K562 (cell line): ENCODE data around the gene OR10P1. TPM values are rescaled to one million over a fixed set of nuclear protein-coding genes. Genes with fewer than 3 reads are reported as not detected.

Experiments
- ATF6 ChIP-seq: sonication (generic); formaldehyde crosslinking; IDR thresholded peaks from 2 replicates; pipeline ENCODE4 v1.4.0; 2020; ENCODE audit warnings: mild to moderate bottlenecking, missing genetic modification reagents
- BHLHE40 ChIP-seq: IDR thresholded peaks from 2 replicates; pipeline ENCODE4 v1.6.1; 2011; ENCODE audit warnings: low read length, improper control_type of control experiment
- DPF2 ChIP-seq: fragments of 450-650 bp; IDR thresholded peaks from 2 replicates; pipeline ENCODE4 v1.6.1; 2016
- FIP1L1 ChIP-seq: fragments of 200-400 bp; formaldehyde crosslinking; IDR thresholded peaks from 2 replicates; pipeline ENCODE4 v1.6.1; 2018; ENCODE audit warnings: mild to moderate bottlenecking, low read depth, low read length; ENCODE audit not compliant: poor library complexity, severe bottlenecking
- FOXM1 ChIP-seq, 2 experiments: fragments of 450-650 bp in 1 of 2; sonication (generic) in 1 of 2; formaldehyde crosslinking in 1 of 2; IDR thresholded peaks; 2 replicates each; pipeline versions ENCODE4 v1.6.1 to v1.9.0; 2017 to 2022; ENCODE audit warnings: low read depth in 2 of 2, mild to moderate bottlenecking in 2 of 2, missing genetic modification reagents in 1 of 2, moderate library complexity in 1 of 2
- KLF6 ChIP-seq: fragments of 250-450 bp; sonication (Bioruptor Pico); IDR thresholded peaks from 2 replicates; pipeline ENCODE4 v1.4.0; 2020; ENCODE audit warnings: mild to moderate bottlenecking, moderate library complexity, borderline replicate concordance
- MCM2 ChIP-seq: fragments of 450-650 bp; IDR thresholded peaks from 2 replicates; pipeline ENCODE4 v1.6.1; 2017; ENCODE audit warnings: low read depth, mild to moderate bottlenecking
- NUFIP1 ChIP-seq: fragments of 450-650 bp; IDR thresholded peaks from 2 replicates; pipeline ENCODE4 v1.6.1; 2018; ENCODE audit not compliant: partially characterized antibody
- SMARCA4 ChIP-seq: fragments of 450-650 bp; IDR thresholded peaks from 2 replicates; pipeline ENCODE4 v1.6.1; 2016
- TCFL5 ChIP-seq: fragments of 250-450 bp; sonication (Bioruptor Pico); conservative IDR thresholded peaks from 2 replicates; pipeline ENCODE4 v1.6.1; 2021; ENCODE audit warnings: mild to moderate bottlenecking, moderate library complexity, matching md5 sums
- U2AF1 ChIP-seq: fragments of 200-400 bp; formaldehyde crosslinking; optimal IDR thresholded peaks from 2 replicates; pipeline ENCODE3; 2017; ENCODE audit warnings: mild to moderate bottlenecking, low read depth, low read length, moderate library complexity
- ZKSCAN1 ChIP-seq: fragments of 150-350 bp; IDR thresholded peaks from 2 replicates; pipeline ENCODE4 v1.6.1; 2016; ENCODE audit warnings: low read depth, low read length
- ZNF143 ChIP-seq: sonication (generic); formaldehyde crosslinking; IDR thresholded peaks from 2 replicates; pipeline ENCODE4 v1.9.0; 2022; ENCODE audit warnings: mild to moderate bottlenecking, missing genetic modification reagents
- polyA plus RNA-seq, 8 experiments: library from polyadenylated mRNA; depleted of rRNA in 4 of 8; stranded (reverse) in 5 of 8; unstranded in 3 of 8; fragments of >200 nt; fragmentation: Nextera tagmentation in 2 of 8; fragmentation: Illumina TruSeq in 1 of 8; extraction: Ambion mirVana in 2 of 8; extraction: Trizol in 1 of 8; gene quantifications; 2 replicates each; pipeline versions ENCODE4 v1.2.1 to v1.2.3, GENCODE V29; 2011 to 2014; ENCODE audit warnings: inconsistent platforms in 1 of 8, missing spikeins in 1 of 8
- total RNA-seq, 7 experiments: library from RNA; depleted of rRNA in 6 of 7; stranded (reverse); fragments of >200 nt in 6 of 7; fragmentation: Illumina TruSeq in 2 of 7; extraction: Trizol in 2 of 7; gene quantifications; 2 replicates each; pipeline versions ENCODE4 v1.2.1 to v1.2.3, GENCODE V29; 2011 to 2021; ENCODE audit warnings: low replicate concordance in 1 of 7
- TF ChIP-seq, protein P1 (sequence below): fragments of 250-450 bp; sonication (Bioruptor Pico); IDR thresholded peaks from 2 replicates; pipeline ENCODE4 v1.4.0; 2020; ENCODE audit warnings: mild to moderate bottlenecking, moderate library complexity
- TF ChIP-seq, protein P2 (sequence below): fragments of 200-800 bp; sonication (Bioruptor generic); IDR thresholded peaks from 2 replicates; pipeline ENCODE4 v1.6.1; 2017; ENCODE audit warnings: missing genetic modification characterization, missing compliant biosample characterization
- TF ChIP-seq, protein P3 (sequence below): fragments of 450-650 bp; IDR thresholded peaks from 2 replicates; pipeline ENCODE4 v1.6.1; 2017; ENCODE audit warnings: antibody characterized with exemption, mild to moderate bottlenecking

The OR10P1 gene
- total and polyA plus RNA-seq, 9 of the 15 experiments (the other 6 are each of a cell fraction or from before 2014, with no cell fraction given) = not detected

DNA sequence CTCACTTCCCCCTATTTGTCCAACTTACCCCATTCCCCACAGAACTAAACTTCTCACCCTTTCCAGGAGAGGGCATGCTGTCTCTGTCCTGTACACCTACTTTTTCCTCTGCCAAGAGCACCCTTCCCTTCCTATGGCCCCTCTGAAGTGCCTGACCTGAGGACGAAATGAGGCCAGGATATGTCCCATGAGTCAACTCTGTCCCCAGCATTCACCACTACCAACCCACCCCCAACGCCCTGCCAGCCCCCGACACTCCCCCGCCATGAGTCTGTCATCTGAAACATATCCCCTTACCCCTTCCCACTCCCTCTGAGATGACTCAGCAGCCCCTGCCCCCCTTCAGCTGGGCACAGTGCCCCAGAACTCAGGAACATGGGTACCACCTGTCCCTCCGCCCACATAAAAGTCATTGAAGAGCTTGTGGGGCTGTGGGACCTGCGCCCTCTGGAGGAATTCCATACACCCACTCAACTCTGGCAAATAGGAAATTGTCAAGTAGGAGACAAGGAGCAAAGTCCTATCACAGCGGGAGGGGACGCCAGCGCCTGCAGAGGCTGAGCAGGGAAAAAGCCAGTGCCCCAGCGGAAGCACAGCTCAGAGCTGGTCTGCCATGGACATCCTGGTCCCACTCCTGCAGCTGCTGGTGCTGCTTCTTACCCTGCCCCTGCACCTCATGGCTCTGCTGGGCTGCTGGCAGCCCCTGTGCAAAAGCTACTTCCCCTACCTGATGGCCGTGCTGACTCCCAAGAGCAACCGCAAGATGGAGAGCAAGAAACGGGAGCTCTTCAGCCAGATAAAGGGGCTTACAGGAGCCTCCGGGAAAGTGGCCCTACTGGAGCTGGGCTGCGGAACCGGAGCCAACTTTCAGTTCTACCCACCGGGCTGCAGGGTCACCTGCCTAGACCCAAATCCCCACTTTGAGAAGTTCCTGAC lies 44.7 kb downstream of the OR10P1 start (continued):
- no peak for TF ChIP-seq FOXM1 (IDR thresholded peaks at IDR 0.05; ENCODE audit: low read depth)
- no peak for TF ChIP-seq FOXM1 (CRISPR knock-in tag; IDR thresholded peaks at IDR 0.05; ENCODE audit: low read depth)
- no peak for TF ChIP-seq KLF6 (CRISPR knock-in tag)
- no peak for TF ChIP-seq NUFIP1
- TF ChIP-seq, protein P1, sequence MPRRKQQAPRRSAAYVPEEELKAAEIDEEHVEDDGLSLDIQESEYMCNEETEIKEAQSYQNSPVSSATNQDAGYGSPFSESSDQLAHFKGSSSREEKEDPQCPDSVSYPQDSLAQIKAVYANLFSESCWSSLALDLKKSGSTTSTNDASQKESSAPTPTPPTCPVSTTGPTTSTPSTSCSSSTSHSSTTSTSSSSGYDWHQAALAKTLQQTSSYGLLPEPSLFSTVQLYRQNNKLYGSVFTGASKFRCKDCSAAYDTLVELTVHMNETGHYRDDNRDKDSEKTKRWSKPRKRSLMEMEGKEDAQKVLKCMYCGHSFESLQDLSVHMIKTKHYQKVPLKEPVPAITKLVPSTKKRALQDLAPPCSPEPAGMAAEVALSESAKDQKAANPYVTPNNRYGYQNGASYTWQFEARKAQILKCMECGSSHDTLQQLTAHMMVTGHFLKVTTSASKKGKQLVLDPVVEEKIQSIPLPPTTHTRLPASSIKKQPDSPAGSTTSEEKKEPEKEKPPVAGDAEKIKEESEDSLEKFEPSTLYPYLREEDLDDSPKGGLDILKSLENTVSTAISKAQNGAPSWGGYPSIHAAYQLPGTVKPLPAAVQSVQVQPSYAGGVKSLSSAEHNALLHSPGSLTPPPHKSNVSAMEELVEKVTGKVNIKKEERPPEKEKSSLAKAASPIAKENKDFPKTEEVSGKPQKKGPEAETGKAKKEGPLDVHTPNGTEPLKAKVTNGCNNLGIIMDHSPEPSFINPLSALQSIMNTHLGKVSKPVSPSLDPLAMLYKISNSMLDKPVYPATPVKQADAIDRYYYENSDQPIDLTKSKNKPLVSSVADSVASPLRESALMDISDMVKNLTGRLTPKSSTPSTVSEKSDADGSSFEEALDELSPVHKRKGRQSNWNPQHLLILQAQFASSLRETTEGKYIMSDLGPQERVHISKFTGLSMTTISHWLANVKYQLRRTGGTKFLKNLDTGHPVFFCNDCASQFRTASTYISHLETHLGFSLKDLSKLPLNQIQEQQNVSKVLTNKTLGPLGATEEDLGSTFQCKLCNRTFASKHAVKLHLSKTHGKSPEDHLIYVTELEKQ = no peak
- no peak for TF ChIP-seq TCFL5 (CRISPR knock-in tag)
- TF ChIP-seq FIP1L1 = no peak
- no peak for TF ChIP-seq DPF2
- no peak for TF ChIP-seq MCM2
- TF ChIP-seq, protein P2, sequence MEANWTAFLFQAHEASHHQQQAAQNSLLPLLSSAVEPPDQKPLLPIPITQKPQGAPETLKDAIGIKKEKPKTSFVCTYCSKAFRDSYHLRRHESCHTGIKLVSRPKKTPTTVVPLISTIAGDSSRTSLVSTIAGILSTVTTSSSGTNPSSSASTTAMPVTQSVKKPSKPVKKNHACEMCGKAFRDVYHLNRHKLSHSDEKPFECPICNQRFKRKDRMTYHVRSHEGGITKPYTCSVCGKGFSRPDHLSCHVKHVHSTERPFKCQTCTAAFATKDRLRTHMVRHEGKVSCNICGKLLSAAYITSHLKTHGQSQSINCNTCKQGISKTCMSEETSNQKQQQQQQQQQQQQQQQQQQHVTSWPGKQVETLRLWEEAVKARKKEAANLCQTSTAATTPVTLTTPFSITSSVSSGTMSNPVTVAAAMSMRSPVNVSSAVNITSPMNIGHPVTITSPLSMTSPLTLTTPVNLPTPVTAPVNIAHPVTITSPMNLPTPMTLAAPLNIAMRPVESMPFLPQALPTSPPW (CRISPR knock-in tag) = peak; percentile 40
- TF ChIP-seq, protein P3, sequence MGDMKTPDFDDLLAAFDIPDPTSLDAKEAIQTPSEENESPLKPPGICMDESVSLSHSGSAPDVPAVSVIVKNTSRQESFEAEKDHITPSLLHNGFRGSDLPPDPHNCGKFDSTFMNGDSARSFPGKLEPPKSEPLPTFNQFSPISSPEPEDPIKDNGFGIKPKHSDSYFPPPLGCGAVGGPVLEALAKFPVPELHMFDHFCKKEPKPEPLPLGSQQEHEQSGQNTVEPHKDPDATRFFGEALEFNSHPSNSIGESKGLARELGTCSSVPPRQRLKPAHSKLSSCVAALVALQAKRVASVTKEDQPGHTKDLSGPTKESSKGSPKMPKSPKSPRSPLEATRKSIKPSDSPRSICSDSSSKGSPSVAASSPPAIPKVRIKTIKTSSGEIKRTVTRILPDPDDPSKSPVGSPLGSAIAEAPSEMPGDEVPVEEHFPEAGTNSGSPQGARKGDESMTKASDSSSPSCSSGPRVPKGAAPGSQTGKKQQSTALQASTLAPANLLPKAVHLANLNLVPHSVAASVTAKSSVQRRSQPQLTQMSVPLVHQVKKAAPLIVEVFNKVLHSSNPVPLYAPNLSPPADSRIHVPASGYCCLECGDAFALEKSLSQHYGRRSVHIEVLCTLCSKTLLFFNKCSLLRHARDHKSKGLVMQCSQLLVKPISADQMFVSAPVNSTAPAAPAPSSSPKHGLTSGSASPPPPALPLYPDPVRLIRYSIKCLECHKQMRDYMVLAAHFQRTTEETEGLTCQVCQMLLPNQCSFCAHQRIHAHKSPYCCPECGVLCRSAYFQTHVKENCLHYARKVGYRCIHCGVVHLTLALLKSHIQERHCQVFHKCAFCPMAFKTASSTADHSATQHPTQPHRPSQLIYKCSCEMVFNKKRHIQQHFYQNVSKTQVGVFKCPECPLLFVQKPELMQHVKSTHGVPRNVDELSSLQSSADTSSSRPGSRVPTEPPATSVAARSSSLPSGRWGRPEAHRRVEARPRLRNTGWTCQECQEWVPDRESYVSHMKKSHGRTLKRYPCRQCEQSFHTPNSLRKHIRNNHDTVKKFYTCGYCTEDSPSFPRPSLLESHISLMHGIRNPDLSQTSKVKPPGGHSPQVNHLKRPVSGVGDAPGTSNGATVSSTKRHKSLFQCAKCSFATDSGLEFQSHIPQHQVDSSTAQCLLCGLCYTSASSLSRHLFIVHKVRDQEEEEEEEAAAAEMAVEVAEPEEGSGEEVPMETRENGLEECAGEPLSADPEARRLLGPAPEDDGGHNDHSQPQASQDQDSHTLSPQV = no peak
- TF ChIP-seq ATF6 = no peak
- no peak for TF ChIP-seq SMARCA4
- TF ChIP-seq U2AF1 = no peak
- no peak for TF ChIP-seq BHLHE40
- TF ChIP-seq ZKSCAN1 = no peak
- TF ChIP-seq ZNF143 (CRISPR knock-in tag) = no peak
